GM12878 (cell line): Measurements from ENCODE around the gene FAM107A. TPM values are rescaled to one million over a fixed set of nuclear protein-coding genes. Genes with fewer than 3 reads are reported as not detected.

ENCODE experiments used
- ATAC-seq: fragments of 200-7000 bp; cut with Tn5 transposase; 3 replicates; pipeline ENCODE4 v1.9.1; 2020; ENCODE audit warnings: mild to moderate bottlenecking, moderate library complexity
- BruUV-seq: library from RNA; stranded (reverse); fragments of 400-500 nt; replicated peaks from 2 replicates; lab custom pipeline; 2021; lab: Mats Ljungman, UMichigan
- CTCF ChIA-PET: fragments of 300-600 bp; sonication (Branson Sonifier 250); formaldehyde crosslinking; extraction: SDS; loops from one replicate; lab custom pipeline; 2021; ENCODE audit warnings: inconsistent platforms; lab: Yijun Ruan, JAX
- POLR2A ChIA-PET: fragments of 350-600 bp; formaldehyde crosslinking; extraction: SDS; loops from one replicate; lab custom pipeline; 2021; ENCODE audit warnings: inconsistent platforms; lab: Charles Lee
- RAD21 ChIA-PET: fragments of 300-600 bp; sonication (Branson Sonifier 250); formaldehyde crosslinking; loops from one replicate; lab custom pipeline; 2023; ENCODE audit warnings: antibody characterized with exemption; ENCODE audit not compliant: unreplicated experiment; lab: Charles Lee
- SMC1A ChIA-PET: fragments of 300-600 bp; sonication (Branson Sonifier 250); formaldehyde crosslinking; loops from one replicate; lab custom pipeline; 2023; ENCODE audit not compliant: unreplicated experiment, uncharacterized antibody; lab: Charles Lee
- DNase-seq: peaks from one replicate; pipeline ENCODE4 v3.0.0-alpha.2; 2011; ENCODE audit warnings: low read depth, low spot score
- FAIRE-seq: peaks from 3 replicates; lab custom pipeline; 2011; peaks lifted over from hg19 to GRCh38; lab: Jason Lieb, UNC
- H2AFZ ChIP-seq: 2 replicates; pipeline ENCODE4 v1.6.0; 2011; ENCODE audit warnings: low read depth, low read length, control low read depth; ENCODE audit not compliant: control insufficient read depth
- H3K27ac ChIP-seq: 2 replicates; pipeline ENCODE4 v1.5.1; 2011; ENCODE audit warnings: control low read depth; ENCODE audit not compliant: control insufficient read depth, insufficient read depth
- H3K27me3 ChIP-seq, 2 experiments: replicated peaks in 1 of 2; 2 replicates each; pipeline versions ENCODE4 v1.6.0 to v1.6.1; 2011; ENCODE audit warnings: low read length in 1 of 2; ENCODE audit not compliant: control insufficient read depth in 2 of 2, insufficient read depth in 2 of 2
- H3K36me3 ChIP-seq, 2 experiments: 2 replicates each; pipeline ENCODE4 v1.5.1; 2011; ENCODE audit warnings: low read length in 1 of 2; ENCODE audit not compliant: control insufficient read depth in 2 of 2, insufficient read depth in 2 of 2
- H3K4me1 ChIP-seq: 2 replicates; pipeline ENCODE4 v1.6.1; 2011; ENCODE audit warnings: mild to moderate bottlenecking, low read length, moderate library complexity, mixed read lengths; ENCODE audit not compliant: control insufficient read depth, insufficient read depth
- H3K4me2 ChIP-seq: 2 replicates; pipeline ENCODE4 v1.6.0; 2011; ENCODE audit warnings: control low read depth; ENCODE audit not compliant: control insufficient read depth, insufficient read depth
- H3K4me3 ChIP-seq: fragments of 200-600 bp; sonication (generic); 2 replicates; pipeline ENCODE4 v1.5.1; 2016
- H3K79me2 ChIP-seq: 2 replicates; pipeline ENCODE4 v1.6.0; 2011; ENCODE audit warnings: low read length; ENCODE audit not compliant: control insufficient read depth, insufficient read depth
- H3K9ac ChIP-seq: 2 replicates; pipeline ENCODE4 v1.8.0; 2011; ENCODE audit warnings: low read length, control low read depth, mixed read lengths; ENCODE audit not compliant: control insufficient read depth, insufficient read depth
- H3K9me3 ChIP-seq: replicated peaks from 3 replicates; pipeline ENCODE4 v1.5.1; 2011; ENCODE audit warnings: mild to moderate bottlenecking, low read length; ENCODE audit not compliant: control insufficient read depth, insufficient read depth
- H4K20me1 ChIP-seq: 2 replicates; pipeline ENCODE4 v1.6.0; 2011; ENCODE audit not compliant: control insufficient read depth, insufficient read depth
- BACH1 ChIP-seq: fragments of 450-650 bp; IDR thresholded peaks from 2 replicates; pipeline ENCODE4 v1.6.1; 2017; ENCODE audit warnings: mild to moderate bottlenecking, borderline replicate concordance
- BCL11A ChIP-seq: IDR thresholded peaks from 2 replicates; pipeline ENCODE4 v1.6.1; 2011; ENCODE audit warnings: low read depth, low read length
- BRCA1 ChIP-seq: IDR thresholded peaks from 2 replicates; pipeline ENCODE4 v1.6.1; 2011; ENCODE audit warnings: low read depth, low read length, improper control_type of control experiment
- CBX3 ChIP-seq: fragments of 200-600 bp; sonication (generic); IDR thresholded peaks from 2 replicates; pipeline ENCODE4 v1.6.1; 2016; ENCODE audit warnings: low read depth, borderline replicate concordance
- CREB1 ChIP-seq: IDR thresholded peaks from 2 replicates; pipeline ENCODE4 v1.6.1; 2012; ENCODE audit warnings: low read depth, mild to moderate bottlenecking, inconsistent platforms
- ETV6 ChIP-seq, 2 experiments: fragments of 450-650 bp in 1 of 2; IDR thresholded peaks in 1 of 2; conservative IDR thresholded peaks in 1 of 2; 2 replicates each; pipeline ENCODE4 v1.6.1; 2014; ENCODE audit warnings: antibody characterized with exemption in 1 of 2, borderline replicate concordance in 1 of 2, low read depth in 1 of 2, mild to moderate bottlenecking in 1 of 2, moderate library complexity in 1 of 2
- MYC ChIP-seq: IDR thresholded peaks from 2 replicates; pipeline ENCODE4 v1.6.1; 2011; ENCODE audit warnings: mild to moderate bottlenecking, low read length, moderate library complexity, inconsistent platforms; ENCODE audit not compliant: insufficient read depth, insufficient replicate concordance, insufficient read length, severe bottlenecking
- NBN ChIP-seq: fragments of 450-650 bp; IDR thresholded peaks from 2 replicates; pipeline ENCODE4 v1.6.1; 2016
- NFYA ChIP-seq: IDR thresholded peaks from 2 replicates; pipeline ENCODE4 v1.6.1; 2011; ENCODE audit warnings: low read depth, mild to moderate bottlenecking, low read length, improper control_type of control experiment, borderline replicate concordance
- PAX8 ChIP-seq: fragments of 450-650 bp; IDR thresholded peaks from 2 replicates; pipeline ENCODE4 v1.6.1; 2017; ENCODE audit warnings: mild to moderate bottlenecking, moderate library complexity
- RAD51 ChIP-seq: fragments of 450-650 bp; IDR thresholded peaks from 2 replicates; pipeline ENCODE4 v1.6.1; 2016; ENCODE audit warnings: moderate library complexity, mild to moderate bottlenecking, inconsistent platforms
- TBL1XR1 ChIP-seq: IDR thresholded peaks from 2 replicates; pipeline ENCODE4 v1.6.1; 2012; ENCODE audit warnings: low read depth, low read length, improper control_type of control experiment
- WGBS: methylation state at CpG from one replicate; pipeline ENCODE4 v1.1.6; 2016; ENCODE audit warnings: low lambda C conversion rate; ENCODE audit not compliant: insufficient replicate concordance, insufficient coverage; ENCODE audit errors: missing lambda C conversion rate; 5-methylcytosine and 5-hydroxymethylcytosine counted together
- in situ Hi-C: fragments of 300-500 bp; cut with MboI; formaldehyde crosslinking; loops from 9 replicates; pipeline ENCODE4 v1.14.3; 2018; ENCODE audit warnings: mixed read lengths
- intact Hi-C: fragments of 100-400 bp; cut with micrococcal nuclease; formaldehyde crosslinking; loops from one replicate; pipeline ENCODE4 v1.14.2; 2022; ENCODE audit not compliant: unreplicated experiment
- polyA plus RNA-seq, 11 experiments: library from polyadenylated mRNA; depleted of rRNA in 4 of 11; unstranded in 6 of 11; stranded (reverse) in 5 of 11; fragments of >200 nt; fragmentation: Nextera tagmentation in 4 of 11; fragmentation: Illumina TruSeq in 1 of 11; extraction: Ambion mirVana in 4 of 11; extraction: Trizol in 1 of 11; gene quantifications; 1 replicate in 1 of 11; 2 replicates in 10 of 11; pipeline versions ENCODE4 v1.2.1 to v1.2.3, GENCODE V29; 2011 to 2016; ENCODE audit warnings: inconsistent platforms in 2 of 11, missing spikeins in 2 of 11, low read depth in 1 of 11
- total RNA-seq, 4 experiments: library from RNA; depleted of rRNA in 3 of 4; stranded (reverse); fragments of >200 nt in 3 of 4; fragmentation: Illumina TruSeq in 1 of 4; extraction: Trizol in 1 of 4; gene quantifications; 2 replicates each; pipeline versions ENCODE4 v1.2.1 to v1.2.3, GENCODE V29; 2013 to 2021
- TF ChIP-seq, protein P1 (sequence below): fragments of 450-650 bp; IDR thresholded peaks from 2 replicates; pipeline ENCODE4 v1.6.1; 2017; ENCODE audit warnings: mild to moderate bottlenecking, low read depth, inconsistent platforms; ENCODE audit not compliant: poor library complexity, severe bottlenecking
- TF ChIP-seq, protein P2 (sequence below): IDR thresholded peaks from 2 replicates; pipeline ENCODE4 v1.6.1; 2012; ENCODE audit warnings: improper control_type of control experiment, low read depth, low read length; ENCODE audit not compliant: insufficient replicate concordance
- TF ChIP-seq, protein P3 (sequence below): fragments of 450-650 bp; IDR thresholded peaks from 2 replicates; pipeline ENCODE4 v1.6.1; 2018; ENCODE audit warnings: mild to moderate bottlenecking, low read depth, moderate library complexity; ENCODE audit not compliant: partially characterized antibody

The FAM107A gene
- total and polyA plus RNA-seq, 10 of the 15 experiments (the other 5 are each of a cell fraction or from before 2014, with no cell fraction given): not detected

DNA sequence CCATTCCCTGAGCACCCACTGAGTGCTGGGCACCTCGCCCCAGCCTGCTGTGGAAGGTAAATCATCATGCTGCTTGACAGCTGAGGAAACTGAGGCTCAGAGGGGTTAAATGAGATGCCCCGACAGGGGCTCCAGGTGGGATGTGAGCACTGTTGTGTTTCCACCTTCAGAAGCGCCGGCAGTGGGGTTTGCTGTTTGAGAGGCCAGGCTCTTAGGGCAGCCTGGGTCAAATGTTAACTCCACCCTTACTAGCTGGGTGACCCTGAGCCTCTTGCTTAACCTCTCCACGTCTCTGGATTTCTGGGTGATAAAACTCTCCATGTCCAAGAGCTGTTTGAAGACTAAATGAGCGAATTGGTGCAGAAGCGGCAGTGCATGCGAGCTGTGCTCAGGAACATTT is 46.3 kb upstream of the FAM107A start:
- ChIA-PET POLR2A (no interaction called here), SMC1A (no interaction called here), RAD21 (no interaction called here), CTCF (no interaction called here)
- no peak overlapping the region for H3K9ac ChIP-seq
- H3K27me3 ChIP-seq: peaks cover 0 to 1% of the 10 kb centered on the region in 2 experiments; a peak in 2 of 4 replicates
- in situ Hi-C loops (loop anchor here (10.0 kb wide), 1 partner anchor 439 kb away; no protein-coding TSS in a partner anchor), intact Hi-C loops (no loop called here)
- no peaks in the 10 kb centered on the region for H3K4me1 ChIP-seq
- WGBS: 41% methylated on average over 8 of the region's 8 CpGs
- H2AFZ ChIP-seq: no peak overlapping the region
- no peak overlapping the region for H3K4me2 ChIP-seq
- FAIRE-seq: no peak
- no peaks in the 10 kb centered on the region for H3K9me3 ChIP-seq
- H3K4me3 ChIP-seq: no peak overlapping the region
- no peak overlapping the region for H3K27ac ChIP-seq
- no TSS peak for BruUV-seq
- DNase-seq: no peak
- no peaks in the 10 kb centered on the region for H3K79me2 ChIP-seq
- no peaks in the 10 kb centered on the region; the same call in 1 of the 2 replicates for H4K20me1 ChIP-seq
- H3K36me3 ChIP-seq: no peaks in the 10 kb centered on the region
- ATAC-seq: no peak
- TF ChIP-seq MYC (no peak), CREB1 (no peak), NBN (no peak), RAD51 (no peak), NFYA (no peak), TBL1XR1 (no peak), BRCA1 (no peak), BACH1 (no peak), PAX8 (no peak), ETV6 (conservative IDR thresholded peaks at IDR 0.05 in 1 of 2, IDR thresholded peaks at IDR 0.05 in 1 of 2; ENCODE audit: borderline replicate concordance in 1 of 2, low read depth in 1 of 2) (no peak), CBX3 (no peak), BCL11A (no peak)
- TF ChIP-seq, protein P1, sequence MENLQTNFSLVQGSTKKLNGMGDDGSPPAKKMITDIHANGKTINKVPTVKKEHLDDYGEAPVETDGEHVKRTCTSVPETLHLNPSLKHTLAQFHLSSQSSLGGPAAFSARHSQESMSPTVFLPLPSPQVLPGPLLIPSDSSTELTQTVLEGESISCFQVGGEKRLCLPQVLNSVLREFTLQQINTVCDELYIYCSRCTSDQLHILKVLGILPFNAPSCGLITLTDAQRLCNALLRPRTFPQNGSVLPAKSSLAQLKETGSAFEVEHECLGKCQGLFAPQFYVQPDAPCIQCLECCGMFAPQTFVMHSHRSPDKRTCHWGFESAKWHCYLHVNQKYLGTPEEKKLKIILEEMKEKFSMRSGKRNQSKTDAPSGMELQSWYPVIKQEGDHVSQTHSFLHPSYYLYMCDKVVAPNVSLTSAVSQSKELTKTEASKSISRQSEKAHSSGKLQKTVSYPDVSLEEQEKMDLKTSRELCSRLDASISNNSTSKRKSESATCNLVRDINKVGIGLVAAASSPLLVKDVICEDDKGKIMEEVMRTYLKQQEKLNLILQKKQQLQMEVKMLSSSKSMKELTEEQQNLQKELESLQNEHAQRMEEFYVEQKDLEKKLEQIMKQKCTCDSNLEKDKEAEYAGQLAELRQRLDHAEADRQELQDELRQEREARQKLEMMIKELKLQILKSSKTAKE: no peak
- TF ChIP-seq, protein P2, sequence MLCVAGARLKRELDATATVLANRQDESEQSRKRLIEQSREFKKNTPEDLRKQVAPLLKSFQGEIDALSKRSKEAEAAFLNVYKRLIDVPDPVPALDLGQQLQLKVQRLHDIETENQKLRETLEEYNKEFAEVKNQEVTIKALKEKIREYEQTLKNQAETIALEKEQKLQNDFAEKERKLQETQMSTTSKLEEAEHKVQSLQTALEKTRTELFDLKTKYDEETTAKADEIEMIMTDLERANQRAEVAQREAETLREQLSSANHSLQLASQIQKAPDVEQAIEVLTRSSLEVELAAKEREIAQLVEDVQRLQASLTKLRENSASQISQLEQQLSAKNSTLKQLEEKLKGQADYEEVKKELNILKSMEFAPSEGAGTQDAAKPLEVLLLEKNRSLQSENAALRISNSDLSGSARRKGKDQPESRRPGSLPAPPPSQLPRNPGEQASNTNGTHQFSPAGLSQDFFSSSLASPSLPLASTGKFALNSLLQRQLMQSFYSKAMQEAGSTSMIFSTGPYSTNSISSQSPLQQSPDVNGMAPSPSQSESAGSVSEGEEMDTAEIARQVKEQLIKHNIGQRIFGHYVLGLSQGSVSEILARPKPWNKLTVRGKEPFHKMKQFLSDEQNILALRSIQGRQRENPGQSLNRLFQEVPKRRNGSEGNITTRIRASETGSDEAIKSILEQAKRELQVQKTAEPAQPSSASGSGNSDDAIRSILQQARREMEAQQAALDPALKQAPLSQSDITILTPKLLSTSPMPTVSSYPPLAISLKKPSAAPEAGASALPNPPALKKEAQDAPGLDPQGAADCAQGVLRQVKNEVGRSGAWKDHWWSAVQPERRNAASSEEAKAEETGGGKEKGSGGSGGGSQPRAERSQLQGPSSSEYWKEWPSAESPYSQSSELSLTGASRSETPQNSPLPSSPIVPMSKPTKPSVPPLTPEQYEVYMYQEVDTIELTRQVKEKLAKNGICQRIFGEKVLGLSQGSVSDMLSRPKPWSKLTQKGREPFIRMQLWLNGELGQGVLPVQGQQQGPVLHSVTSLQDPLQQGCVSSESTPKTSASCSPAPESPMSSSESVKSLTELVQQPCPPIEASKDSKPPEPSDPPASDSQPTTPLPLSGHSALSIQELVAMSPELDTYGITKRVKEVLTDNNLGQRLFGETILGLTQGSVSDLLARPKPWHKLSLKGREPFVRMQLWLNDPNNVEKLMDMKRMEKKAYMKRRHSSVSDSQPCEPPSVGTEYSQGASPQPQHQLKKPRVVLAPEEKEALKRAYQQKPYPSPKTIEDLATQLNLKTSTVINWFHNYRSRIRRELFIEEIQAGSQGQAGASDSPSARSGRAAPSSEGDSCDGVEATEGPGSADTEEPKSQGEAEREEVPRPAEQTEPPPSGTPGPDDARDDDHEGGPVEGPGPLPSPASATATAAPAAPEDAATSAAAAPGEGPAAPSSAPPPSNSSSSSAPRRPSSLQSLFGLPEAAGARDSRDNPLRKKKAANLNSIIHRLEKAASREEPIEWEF: no peak
- TF ChIP-seq, protein P3, sequence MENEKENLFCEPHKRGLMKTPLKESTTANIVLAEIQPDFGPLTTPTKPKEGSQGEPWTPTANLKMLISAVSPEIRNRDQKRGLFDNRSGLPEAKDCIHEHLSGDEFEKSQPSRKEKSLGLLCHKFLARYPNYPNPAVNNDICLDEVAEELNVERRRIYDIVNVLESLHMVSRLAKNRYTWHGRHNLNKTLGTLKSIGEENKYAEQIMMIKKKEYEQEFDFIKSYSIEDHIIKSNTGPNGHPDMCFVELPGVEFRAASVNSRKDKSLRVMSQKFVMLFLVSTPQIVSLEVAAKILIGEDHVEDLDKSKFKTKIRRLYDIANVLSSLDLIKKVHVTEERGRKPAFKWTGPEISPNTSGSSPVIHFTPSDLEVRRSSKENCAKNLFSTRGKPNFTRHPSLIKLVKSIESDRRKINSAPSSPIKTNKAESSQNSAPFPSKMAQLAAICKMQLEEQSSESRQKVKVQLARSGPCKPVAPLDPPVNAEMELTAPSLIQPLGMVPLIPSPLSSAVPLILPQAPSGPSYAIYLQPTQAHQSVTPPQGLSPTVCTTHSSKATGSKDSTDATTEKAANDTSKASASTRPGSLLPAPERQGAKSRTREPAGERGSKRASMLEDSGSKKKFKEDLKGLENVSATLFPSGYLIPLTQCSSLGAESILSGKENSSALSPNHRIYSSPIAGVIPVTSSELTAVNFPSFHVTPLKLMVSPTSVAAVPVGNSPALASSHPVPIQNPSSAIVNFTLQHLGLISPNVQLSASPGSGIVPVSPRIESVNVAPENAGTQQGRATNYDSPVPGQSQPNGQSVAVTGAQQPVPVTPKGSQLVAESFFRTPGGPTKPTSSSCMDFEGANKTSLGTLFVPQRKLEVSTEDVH: no peak
